ENCODE measurements around the gene RPS15.
A peak's percentile ranks its signal among the peaks of the same experiment; 100 is the strongest.

The RPS15 gene

DNA sequence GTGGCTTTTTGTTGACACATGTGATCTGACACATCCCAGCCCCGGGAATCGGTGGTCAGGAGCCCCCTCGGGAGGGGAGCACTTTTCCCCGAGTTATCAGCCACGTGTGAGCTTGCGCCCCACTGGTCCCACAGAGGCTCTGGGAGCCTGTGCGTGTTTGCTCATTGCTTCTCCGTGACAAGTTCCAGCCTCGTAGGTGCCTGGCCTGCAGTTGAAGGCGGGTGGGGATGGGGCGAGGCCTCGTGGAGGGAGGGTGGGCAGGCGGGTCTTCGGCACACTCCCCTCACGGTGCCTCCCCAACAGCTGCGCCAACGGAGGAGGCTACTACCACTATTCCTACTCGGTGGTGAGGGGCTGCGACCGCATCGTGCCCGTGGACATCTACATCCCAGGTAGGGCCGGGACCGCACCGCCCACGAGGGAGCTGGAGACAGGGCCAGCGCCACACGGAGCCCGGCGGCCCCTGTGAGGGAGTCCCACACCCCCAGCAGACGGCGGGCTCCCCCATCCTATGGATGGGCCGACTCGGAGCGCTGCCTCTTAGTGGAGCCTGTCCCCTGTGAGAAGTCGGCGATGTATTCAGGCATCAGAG lies 45.2 kb upstream of the RPS15 start:
- TF ChIP-seq CTCF (conservative IDR thresholded peaks at IDR 0.05; ENCODE audit: low read depth), result no peak
- DNase-seq (ENCODE audit: low spot score), result no peak
- ChIA-PET CTCF (interaction anchor here (0.6 kb wide), 1 partner anchor 153 kb away, joined by 3 read pairs; no protein-coding TSS in a partner anchor), POLR2A (ENCODE audit: low non-redundant PET) (no interaction called here)
- peak overlapping the region; percentile 78 for H3K27ac ChIP-seq

DNA sequence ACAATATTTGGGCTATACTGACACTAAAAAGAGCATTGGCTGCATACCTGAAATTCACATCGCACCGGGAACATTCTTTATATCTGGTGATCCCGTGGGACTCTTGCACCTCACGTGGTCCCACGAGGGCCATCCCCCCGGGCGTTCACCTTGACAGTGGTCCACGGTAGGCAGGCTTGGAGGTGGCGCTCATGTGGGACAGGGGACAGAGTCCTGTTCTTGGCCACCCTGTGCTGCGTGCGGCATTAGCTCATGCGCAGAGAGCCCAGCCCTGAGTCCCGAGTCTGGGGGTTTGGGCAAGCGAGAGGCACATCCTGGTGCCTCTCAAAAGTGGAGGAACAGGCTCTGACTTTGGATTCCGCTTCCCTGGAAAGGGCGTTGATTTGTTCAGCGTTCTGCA lies 44.4 kb upstream of the RPS15 start:
- ChIA-PET CTCF (interaction anchor here (0.6 to 0.9 kb wide), 2 partner anchors 20 to 152 kb away, joined by 3 to 4 read pairs; no protein-coding TSS in a partner anchor), POLR2A (ENCODE audit: low non-redundant PET) (interaction anchor here (0.7 kb wide), 1 partner anchor 820 kb away, joined by 3 read pairs; no protein-coding TSS in a partner anchor)
- DNase-seq (ENCODE audit: low spot score), result no peak
- peak overlapping the region; percentile 78 for H3K27ac ChIP-seq
- TF ChIP-seq CTCF (conservative IDR thresholded peaks at IDR 0.05; ENCODE audit: low read depth), result no peak

DNA sequence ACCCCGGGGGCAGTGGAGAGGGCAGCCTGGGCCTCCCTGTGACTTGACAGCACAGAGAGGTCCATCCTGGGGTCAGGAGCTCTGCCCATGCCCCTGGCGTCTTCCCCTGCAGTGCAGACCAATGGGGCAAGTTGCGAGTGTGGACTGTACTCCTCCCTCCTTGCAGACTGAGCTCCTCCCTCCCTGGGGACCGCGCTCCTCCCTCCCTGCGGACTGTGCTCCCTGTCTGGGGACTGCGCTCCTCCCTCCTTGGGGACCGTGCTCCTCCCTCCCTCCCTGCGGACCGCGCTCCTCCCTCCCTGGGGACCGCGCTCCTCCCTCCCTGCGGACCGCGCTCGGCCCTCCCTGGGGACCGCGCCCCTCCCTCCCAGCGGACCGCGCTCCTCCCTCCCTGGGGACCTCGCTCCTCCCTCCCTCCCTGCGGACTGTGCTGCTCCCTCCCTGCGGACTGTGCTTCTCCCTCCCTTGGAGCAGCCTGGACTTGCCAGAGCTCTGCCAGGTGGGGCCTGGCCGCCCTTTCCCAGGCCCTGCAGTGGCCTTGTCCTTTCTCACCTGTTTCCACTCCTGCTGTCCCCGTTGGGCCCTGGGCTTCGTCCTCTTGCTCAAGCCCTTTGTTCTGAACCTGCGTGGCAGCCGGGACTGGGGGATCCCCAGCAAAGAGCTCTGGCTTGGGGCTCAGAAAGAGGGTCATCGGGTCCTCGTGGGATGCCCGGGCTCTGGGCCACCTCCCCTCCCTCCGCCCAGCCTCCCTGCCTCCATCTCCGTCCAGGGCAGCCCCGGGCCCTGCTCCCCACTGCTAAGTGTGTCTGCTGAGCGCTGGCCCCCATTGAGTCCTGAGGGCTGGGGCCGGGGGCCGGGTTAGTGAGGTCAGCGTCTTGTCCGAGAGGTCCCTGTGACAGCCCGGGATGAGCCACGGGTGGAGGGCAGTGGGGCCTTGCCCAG lies 43.7 kb upstream of the RPS15 start:
- no peak for TF ChIP-seq CTCF (conservative IDR thresholded peaks at IDR 0.05; ENCODE audit: low read depth)
- ChIA-PET POLR2A (ENCODE audit: low non-redundant PET) (interaction anchor here (0.7 kb wide), 2 partner anchors 8 to 819 kb away, joined by 3 to 7 read pairs; no protein-coding TSS in a partner anchor), CTCF (interaction anchor here (0.6 to 0.9 kb wide), 2 partner anchors 19 kb away, joined by 4 to 5 read pairs; no protein-coding TSS in a partner anchor)
- H3K27ac ChIP-seq, result peak overlapping the region; percentile 78
- DNase-seq (ENCODE audit: low spot score), result no peak

DNA sequence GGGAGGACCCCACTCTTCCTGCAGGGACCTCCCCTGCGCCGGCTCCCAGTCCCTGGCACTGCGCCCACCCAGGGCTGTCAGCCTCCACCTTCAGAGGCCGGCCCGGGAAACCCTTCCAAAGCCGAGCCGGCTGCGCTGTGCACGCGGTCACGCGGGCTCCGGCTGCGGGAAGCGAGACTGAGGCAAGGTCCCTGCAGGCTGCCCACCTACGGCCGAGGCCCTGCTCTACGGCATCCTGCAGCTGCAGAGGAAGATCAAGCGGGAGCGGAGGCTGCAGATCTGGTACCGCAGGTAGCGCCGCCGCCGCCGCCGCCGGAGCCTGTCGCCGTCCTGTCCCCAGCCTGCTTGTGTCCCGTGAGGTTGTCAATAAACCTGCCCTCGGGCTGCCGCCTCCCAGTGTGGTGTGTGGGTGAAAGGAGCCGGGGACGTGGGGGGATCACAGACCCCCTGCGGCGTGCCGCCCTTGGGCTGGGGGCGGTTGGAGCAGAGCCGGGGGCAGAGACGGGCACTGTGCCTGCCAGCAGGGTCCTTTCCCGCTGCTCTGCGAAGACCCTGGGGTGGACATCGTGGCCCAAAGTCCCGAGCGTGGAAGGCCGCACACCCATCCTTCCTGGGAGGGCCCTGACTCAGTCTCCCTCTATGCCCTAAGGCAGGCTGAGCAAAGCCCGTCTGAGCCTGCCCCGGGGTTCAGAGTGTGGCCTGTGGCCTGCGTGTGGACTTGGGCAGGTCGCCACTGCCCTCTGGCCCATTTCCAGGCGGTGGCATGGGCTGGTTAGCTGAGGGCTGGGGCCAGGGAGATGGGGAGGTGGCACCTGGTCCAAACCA lies 42.8 kb upstream of the RPS15 start:
- peak overlapping the region; percentile 78 for H3K27ac ChIP-seq
- ChIA-PET CTCF (no interaction called here), POLR2A (ENCODE audit: low non-redundant PET) (interaction anchor here (0.7 kb wide), 1 partner anchor 7 kb away, joined by 7 read pairs; no protein-coding TSS in a partner anchor)
- no peak for TF ChIP-seq CTCF (conservative IDR thresholded peaks at IDR 0.05; ENCODE audit: low read depth)
- DNase-seq (ENCODE audit: low spot score), result no peak

DNA sequence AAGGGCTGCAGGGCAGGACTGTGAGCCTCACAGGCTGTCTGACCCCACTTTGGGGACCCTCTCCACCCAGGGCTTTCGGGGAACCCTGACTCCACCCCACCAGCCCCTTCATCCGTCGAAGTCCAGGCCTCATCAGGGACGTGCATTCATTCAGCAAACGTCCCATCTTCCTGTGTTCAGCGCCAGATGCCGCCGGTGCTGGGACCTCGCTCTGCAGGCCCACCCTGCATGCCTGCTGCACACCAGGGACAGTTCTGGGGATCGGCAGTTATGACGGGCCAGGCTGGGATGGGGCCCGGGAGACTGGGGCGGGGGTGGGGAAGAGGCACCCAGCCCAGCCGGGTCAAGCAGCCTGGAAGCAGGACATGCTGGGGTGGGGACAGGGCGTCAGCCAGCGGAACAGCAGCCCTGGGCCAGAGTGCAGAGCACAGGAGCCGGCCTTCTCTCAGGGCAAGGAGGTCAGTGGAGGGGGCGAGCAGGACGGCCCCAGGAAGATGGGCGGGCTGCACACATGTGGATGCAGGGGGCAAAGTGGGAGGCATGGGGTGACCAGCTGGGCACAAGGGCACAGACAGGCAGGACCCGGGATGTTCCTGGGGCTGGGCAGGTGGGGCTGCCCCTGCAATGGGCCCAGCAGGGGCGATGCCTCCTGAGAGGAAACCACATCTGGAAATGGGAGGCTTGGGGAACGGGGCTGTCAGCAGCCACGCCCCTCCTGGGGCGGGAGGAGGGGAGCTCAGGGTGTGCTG lies 42.0 kb upstream of the RPS15 start:
- no peak for TF ChIP-seq CTCF (conservative IDR thresholded peaks at IDR 0.05; ENCODE audit: low read depth)
- no peak for DNase-seq (ENCODE audit: low spot score)
- H3K27ac ChIP-seq, result peak overlapping the region; percentile 78
- POLR2A ChIA-PET (ENCODE audit: low non-redundant PET), result no interaction called here
- CTCF ChIA-PET, result no interaction called here

Measured in RWPE1 (cell line).